Loucy (cell line): ENCODE measurements around the gene SAMHD1.

Experiments
- CTCF ChIP-seq: fragments of 200-600 bp; sonication (generic); conservative IDR thresholded peaks from 2 replicates; pipeline ENCODE4 v1.5.1; 2014; ENCODE audit warnings: mild to moderate bottlenecking, antibody characterized with exemption, low read length
- EZH2phosphoT487 ChIP-seq: fragments of 200-600 bp; IDR thresholded peaks from 2 replicates; pipeline ENCODE4 v1.6.1; 2018; ENCODE audit warnings: antibody characterized with exemption, mild to moderate bottlenecking, moderate library complexity, borderline replicate concordance

DNA sequence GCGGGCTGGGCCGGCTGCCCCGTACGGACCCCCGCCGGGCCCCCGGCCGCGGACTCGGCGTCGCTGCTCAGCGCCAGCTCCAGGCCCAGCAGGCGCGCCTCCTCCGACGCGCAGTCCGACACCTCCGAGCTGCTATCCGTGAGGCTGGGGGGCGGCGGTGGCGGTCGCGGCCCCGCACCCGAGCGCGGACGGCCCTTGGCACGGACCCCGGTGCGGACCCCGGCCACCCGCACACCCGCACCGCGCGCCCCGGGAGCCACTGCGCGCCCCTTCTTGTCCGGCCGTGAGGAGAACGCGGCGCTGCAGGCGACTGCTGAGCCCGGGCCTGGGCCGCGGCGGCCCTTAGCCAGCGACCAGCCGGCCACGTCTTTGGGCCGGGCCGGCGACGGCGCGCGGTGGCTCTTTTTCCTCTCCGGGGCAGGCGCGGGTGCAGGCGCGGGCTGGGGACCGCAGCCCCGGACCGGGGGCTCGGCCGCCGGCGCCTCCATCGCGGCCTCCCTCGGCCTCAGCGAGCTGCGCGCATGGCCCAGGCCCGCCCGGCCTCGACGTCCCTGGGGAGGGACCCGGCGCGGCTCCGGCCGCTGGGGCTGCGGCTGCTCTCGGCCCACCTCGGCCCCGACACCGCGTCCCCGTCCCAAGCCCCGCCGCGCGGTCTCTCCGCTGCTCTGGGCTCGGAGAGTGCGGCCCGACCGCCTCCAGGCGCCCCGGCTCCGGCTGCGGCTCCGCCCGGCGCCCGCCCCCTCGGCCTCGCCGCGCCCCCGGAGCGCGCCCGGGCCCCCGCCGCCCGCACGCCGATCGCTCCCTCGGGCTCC lies 88.4 kb downstream of the SAMHD1 start:
- TF ChIP-seq CTCF (no peak), EZH2phosphoT487 (no peak)
